ENCODE results near the gene GFER. TPM values are rescaled to one million over a fixed set of nuclear protein-coding genes. Genes with fewer than 3 reads are reported as not detected.

Gene GFER
- total RNA-seq, 1 donor from 2014 or later: 30.0 TPM

- no peak overlapping the region for H3K4me3 Mint-ChIP-seq (ENCODE audit: unreplicated experiment)
- no peak for TF ChIP-seq CTCF (IDR thresholded peaks at IDR 0.05; ENCODE audit: unreplicated experiment)
- no peaks in the 10 kb centered on the region for H3K4me1 Mint-ChIP-seq (ENCODE audit: unreplicated experiment)
- H3K27me3 Mint-ChIP-seq (ENCODE audit: unreplicated experiment): peaks cover 9% of the 10 kb centered on the region
- no peaks in the 10 kb centered on the region for H3K9me3 Mint-ChIP-seq (ENCODE audit: unreplicated experiment)
- H3K27ac Mint-ChIP-seq (ENCODE audit: unreplicated experiment): no peak overlapping the region
- peaks cover 5% of the 10 kb centered on the region for H3K36me3 Mint-ChIP-seq (ENCODE audit: low read depth, unreplicated experiment)
- DNase-seq (ENCODE audit: low spot score): no peak
These were observed 39.3 kb upstream of the GFER start for GRCh38 chr16:1944612-1945199.

- H3K27ac Mint-ChIP-seq (ENCODE audit: unreplicated experiment): no peak overlapping the region
- no peak for DNase-seq (ENCODE audit: low spot score)
- peaks cover 10% of the 10 kb centered on the region for H3K27me3 Mint-ChIP-seq (ENCODE audit: unreplicated experiment)
- no peaks in the 10 kb centered on the region for H3K4me1 Mint-ChIP-seq (ENCODE audit: unreplicated experiment)
- no peak overlapping the region for H3K4me3 Mint-ChIP-seq (ENCODE audit: unreplicated experiment)
- H3K36me3 Mint-ChIP-seq (ENCODE audit: low read depth, unreplicated experiment): peaks cover 5% of the 10 kb centered on the region
- no peak for TF ChIP-seq CTCF (IDR thresholded peaks at IDR 0.05; ENCODE audit: unreplicated experiment)
- H3K9me3 Mint-ChIP-seq (ENCODE audit: unreplicated experiment): no peaks in the 10 kb centered on the region
These were observed 38.2 kb upstream of the GFER start for GRCh38 chr16:1945559-1946391.

- H3K27me3 Mint-ChIP-seq (ENCODE audit: unreplicated experiment): peaks cover 10% of the 10 kb centered on the region
- TF ChIP-seq CTCF (IDR thresholded peaks at IDR 0.05; ENCODE audit: unreplicated experiment): no peak
- no peak overlapping the region for H3K4me3 Mint-ChIP-seq (ENCODE audit: unreplicated experiment)
- no peak for DNase-seq (ENCODE audit: low spot score)
- H3K9me3 Mint-ChIP-seq (ENCODE audit: unreplicated experiment): no peaks in the 10 kb centered on the region
- H3K27ac Mint-ChIP-seq (ENCODE audit: unreplicated experiment): no peak overlapping the region
- no peaks in the 10 kb centered on the region for H3K4me1 Mint-ChIP-seq (ENCODE audit: unreplicated experiment)
- no peaks in the 10 kb centered on the region for H3K36me3 Mint-ChIP-seq (ENCODE audit: low read depth, unreplicated experiment)
These were observed 37.3 kb upstream of the GFER start for GRCh38 chr16:1946495-1947368.

GRCh38 chr16:1947369-1947670, 36.7 kb upstream of the GFER start:
- H3K4me1 Mint-ChIP-seq (ENCODE audit: unreplicated experiment): no peaks in the 10 kb centered on the region
- TF ChIP-seq CTCF (IDR thresholded peaks at IDR 0.05; ENCODE audit: unreplicated experiment): no peak
- no peak overlapping the region for H3K27ac Mint-ChIP-seq (ENCODE audit: unreplicated experiment)
- no peak overlapping the region for H3K4me3 Mint-ChIP-seq (ENCODE audit: unreplicated experiment)
- H3K9me3 Mint-ChIP-seq (ENCODE audit: unreplicated experiment): no peaks in the 10 kb centered on the region
- peaks cover 10% of the 10 kb centered on the region for H3K27me3 Mint-ChIP-seq (ENCODE audit: unreplicated experiment)
- no peaks in the 10 kb centered on the region for H3K36me3 Mint-ChIP-seq (ENCODE audit: low read depth, unreplicated experiment)
- no peak for DNase-seq (ENCODE audit: low spot score)
